Islet precursor cell (in vitro differentiated cells): ENCODE measurements around the gene COL25A1.
"Not testable (repeated sequence)": the region's sequence is repeated elsewhere in the genome, so short reads cannot be mapped to it uniquely, and the experiment has no call there.

Experiments used
- DNase-seq: peaks from one replicate; pipeline ENCODE4 v3.0.0-alpha.2; 2018

Gene COL25A1

DNA sequence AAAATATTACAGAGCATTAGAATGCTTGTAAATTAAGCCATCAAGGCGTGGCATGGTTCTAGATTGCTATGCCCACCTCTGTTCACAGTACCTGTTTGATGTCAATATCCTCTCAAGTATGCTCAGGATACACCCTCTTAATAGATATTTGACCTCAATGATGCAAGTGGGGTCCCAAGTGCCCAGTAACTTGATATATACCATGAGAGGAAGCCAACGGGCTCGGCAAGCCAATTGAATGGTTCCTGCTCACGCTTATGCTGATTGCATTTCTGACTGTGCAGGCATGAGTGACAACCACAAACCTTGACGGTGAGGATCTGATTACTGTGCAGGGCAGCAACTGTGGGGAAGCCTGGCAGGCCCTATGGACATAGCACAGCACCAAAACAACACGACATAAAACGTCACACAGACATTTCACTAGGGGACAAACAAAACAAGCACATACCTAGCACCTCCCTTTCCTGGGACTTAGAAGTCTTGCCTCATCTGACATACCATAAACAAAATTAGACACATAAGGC lies 360.5 kb downstream of the COL25A1 start:
- DNase-seq, result no peak

DNA sequence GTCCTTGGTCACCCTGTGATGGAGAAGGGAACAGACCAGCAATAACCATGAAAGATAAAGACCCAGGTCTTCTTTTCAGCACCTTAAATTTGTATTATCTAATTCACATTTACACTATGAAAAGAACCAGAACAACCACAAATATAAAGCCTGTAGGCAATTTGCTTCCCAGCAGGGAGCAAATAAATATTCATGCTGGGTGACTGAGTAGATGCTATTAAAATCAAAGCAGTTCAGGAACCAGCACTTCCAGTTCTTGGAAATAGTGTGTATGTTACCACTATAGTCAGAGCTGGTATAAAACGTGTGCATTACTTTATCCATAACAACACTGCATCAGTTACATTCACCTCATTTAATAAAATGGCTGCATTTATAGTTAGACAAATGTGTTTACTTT lies 361.8 kb downstream of the COL25A1 start:
- no peak for DNase-seq

GRCh38 chr4:108940149-108940548 lies 362.3 kb downstream of the COL25A1 start:
- DNase-seq, result peak; percentile 77

DNA sequence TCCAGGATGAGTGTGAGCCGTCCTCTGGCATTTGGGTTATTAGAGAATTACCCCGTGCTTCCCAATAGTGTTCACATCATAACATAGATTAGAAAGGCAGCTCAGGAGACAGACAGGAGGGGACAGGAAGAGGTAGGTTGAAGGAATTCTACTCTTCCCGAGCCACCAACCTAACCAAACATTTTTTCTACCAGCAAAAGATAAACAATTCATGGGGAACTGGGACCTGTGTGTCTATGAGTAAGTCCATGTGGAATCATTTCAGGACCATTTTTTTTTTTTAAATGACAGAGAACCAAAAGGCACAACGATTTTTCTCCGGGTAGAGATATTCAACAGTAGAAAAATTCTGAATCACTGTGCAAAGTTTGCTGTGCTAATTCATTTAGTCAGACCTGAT lies 365.4 kb downstream of the COL25A1 start:
- DNase-seq, result no peak

DNA sequence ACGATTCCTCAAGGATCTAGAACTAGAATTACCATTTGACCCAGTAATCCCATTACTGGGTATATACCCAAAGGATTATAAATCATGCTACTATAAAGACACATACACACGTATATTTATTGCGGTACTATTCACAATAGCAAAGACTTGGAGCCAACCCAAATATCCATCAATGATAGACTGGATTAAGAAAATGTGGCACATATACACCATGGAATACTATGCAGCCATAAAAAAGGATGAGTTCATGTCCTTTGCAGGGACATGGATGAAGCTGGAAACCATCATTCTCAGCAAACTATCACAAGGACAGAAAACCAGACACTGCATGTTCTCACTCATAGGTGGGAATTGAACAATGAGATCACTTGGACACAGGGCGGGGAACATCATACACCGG lies 368.5 kb downstream of the COL25A1 start:
- DNase-seq, result not testable (repeated sequence)

- DNase-seq, result no peak
Observed at GRCh38 chr4:108933046-108933445, 369.4 kb downstream of the COL25A1 start.

DNA sequence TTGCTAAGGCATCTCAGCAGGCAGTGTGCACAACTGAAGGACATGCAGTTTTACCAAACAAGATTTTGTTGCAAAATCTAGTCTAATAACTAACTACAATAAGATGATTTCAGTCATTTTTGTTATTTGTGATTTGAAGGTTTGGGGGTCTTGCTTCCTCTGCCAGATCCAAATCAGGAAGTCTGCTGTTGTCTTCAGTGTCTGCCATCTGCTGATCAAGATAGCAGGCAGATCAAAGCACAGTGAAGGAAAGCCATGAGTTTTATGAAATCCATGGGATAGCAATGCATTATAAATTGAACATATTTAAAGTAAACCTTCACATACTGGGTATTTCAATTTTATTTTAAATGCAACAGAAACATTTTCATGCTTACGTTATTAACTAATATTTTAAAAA lies 370.5 kb downstream of the COL25A1 start:
- no peak for DNase-seq

DNA sequence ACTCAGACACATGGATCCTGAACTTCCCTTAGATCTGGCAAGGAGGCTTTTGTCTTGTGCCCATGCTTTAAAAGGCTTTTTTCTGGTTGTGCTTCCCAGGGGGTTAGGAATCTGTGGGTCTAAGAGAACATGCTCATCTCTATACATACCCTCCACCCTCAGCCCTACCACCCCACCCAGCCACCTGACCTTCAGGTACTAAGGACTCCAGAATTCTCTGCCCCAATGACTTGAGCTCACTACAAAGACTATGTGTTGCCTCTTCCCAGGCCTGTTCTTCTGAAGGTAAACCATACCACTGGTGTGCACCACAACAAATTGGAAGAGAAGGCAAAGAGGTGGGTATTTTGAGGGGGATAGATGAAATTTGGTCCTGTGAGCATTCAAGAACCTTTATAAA lies 372.3 kb downstream of the COL25A1 start:
- no peak for DNase-seq

DNA sequence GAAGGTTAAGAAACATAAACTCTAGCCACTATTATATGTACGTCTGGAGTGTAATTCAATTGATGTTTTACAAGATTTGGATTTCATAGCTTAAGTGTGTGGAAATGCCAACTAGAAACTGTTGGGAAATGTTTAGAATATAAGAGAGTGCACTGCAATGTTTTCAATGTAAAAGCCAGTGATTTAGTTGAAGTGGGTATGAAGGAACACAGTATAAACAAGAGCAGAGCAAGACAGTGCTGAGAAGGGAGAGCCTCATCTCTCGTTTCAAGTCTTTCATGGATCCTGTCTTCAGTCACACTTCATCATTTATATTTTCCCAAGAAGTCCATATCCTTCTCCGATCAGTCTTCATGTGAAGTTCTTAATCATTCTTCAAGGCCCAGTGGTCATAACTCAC lies 375.7 kb downstream of the COL25A1 start:
- no peak for DNase-seq

DNA sequence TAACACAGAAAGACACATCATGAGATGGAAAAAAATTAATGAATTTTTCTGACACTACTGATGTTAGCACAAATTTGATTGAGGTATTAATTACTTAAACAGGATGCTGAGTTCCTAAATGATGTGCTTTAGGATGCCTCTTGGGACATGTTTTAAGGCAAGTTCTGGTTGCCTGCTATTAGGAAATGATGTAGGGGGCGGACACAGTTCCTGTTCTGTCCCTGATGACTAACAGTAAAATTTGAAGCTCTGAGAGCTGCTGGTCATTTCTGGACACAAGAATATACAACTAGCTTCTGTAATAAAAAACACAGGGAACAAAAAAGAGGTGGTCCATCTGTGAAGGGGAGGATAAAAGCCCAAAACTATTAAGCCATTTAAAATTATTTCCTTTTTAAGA lies 376.4 kb downstream of the COL25A1 start:
- no peak for DNase-seq

DNA sequence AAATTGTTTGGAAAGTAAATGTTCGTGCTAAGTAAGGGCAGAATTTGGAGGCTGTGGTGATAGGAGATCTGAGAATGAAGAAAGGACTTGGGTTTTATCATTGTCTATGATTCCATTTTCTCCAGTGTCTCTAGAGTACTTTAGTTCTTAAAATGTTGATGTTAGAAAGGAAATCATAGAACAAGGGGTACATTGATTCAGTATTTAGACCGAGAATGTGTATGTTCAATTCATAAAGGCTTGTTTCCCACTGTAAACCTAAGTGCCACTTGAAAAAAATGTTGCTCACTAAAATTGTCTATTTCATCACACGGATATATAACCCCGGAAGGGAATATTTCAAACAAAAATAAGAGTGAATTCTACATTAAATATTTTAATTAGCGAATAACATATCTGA lies 380.3 kb downstream of the COL25A1 start:
- no peak for DNase-seq

DNA sequence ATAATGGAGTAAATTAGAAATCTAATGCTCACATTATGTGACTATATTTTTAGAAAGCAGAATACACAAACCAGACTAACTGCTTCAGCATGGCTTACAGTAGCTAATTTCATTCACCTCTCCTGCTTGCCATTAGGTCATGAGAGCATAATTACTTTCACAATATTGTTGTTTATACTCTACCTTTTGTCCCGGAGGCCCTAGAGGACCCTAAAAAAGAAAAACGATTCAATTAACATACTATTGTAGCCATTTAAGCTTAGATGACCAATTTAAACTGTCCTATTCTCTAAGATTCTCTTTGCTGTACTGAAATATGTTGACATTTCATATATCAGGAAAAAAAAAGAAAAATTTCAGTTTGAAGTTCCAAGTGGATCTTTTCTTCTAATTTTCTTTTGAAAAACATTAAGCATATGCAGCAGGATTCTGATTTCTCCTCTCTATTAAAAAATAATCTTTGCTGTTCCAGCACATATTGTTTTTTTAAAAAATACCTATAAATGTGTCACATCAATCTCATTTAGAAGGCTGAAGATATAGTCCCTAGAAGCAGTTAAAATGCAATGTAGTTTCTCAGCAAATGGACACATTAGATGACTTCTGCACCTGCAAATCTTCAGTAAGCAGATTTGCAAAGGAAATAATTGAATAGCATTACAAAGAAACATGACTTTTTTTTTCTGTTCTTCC lies 381.9 kb downstream of the COL25A1 start:
- DNase-seq, result no peak

GRCh38 chr4:108919226-108919893 lies 383.1 kb downstream of the COL25A1 start:
- DNase-seq, result no peak

DNA sequence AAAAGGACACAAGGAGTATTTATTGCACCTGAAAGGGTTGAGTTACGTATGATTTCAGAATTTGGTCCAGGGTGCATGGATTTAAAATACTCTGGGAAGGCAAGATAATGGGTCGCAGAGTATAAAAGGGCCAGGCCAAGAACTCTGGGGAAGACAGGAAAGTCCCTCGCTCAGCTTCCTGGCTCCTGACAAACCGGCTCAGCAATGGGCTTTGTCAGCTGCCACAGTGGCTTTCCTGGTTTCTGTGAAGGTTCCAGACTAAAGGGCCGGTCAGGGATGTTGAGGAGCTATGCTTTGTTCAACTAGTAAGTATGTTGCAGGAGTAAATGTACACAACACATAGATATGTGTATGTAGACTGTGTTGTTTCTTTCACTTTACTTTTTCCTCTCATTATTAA lies 385.2 kb downstream of the COL25A1 start:
- peak; percentile 68 for DNase-seq

GRCh38 chr4:108916638-108917037 lies 385.8 kb downstream of the COL25A1 start:
- no peak for DNase-seq

DNA sequence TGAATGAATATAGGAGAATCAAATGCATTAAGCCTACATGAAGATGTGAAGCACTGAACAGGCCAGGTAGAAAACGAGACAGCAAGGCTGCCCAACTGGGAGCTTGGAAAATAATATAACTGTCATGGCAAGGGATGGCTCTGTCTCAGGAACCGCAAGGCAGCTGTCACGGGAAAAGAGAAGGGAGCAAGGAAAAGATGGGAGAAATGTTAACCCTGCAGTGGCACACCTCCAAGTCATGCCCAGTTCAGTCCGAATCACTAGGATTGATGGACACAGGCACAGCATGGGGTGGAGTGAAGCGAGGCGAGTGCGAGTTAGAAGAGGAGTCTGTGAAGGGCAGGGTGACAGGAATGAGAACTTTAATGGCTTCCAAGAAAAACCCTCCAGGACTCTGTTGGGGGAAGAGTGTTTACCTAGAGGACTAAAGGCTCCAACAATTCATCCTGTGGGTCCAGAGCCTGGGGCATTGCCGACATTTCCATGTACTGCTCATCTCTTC lies 395.5 kb downstream of the COL25A1 start:
- no peak for DNase-seq

GRCh38 chr4:108906006-108906405 lies 396.5 kb downstream of the COL25A1 start:
- no peak for DNase-seq

- no peak for DNase-seq
Observed at GRCh38 chr4:108903464-108904221, 398.8 kb downstream of the COL25A1 start.

DNA sequence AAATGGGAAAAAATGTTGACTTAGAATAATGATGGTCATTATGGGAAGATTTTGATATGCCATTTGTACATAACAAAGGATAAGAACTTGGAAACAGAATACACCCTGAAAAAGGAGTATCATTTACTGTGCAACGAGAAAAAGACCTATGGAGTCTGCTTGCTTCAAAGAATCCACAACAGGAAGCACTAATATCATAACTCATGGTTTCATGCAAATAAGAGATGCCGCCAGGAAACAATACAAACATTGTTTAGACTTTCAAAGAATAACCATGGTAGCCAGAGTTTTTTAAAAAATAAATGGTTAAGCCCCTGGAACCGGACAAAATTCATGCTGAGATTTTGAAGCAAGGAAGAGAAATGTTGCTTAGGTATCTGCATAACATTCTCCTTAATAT lies 399.7 kb downstream of the COL25A1 start:
- DNase-seq, result no peak

DNA sequence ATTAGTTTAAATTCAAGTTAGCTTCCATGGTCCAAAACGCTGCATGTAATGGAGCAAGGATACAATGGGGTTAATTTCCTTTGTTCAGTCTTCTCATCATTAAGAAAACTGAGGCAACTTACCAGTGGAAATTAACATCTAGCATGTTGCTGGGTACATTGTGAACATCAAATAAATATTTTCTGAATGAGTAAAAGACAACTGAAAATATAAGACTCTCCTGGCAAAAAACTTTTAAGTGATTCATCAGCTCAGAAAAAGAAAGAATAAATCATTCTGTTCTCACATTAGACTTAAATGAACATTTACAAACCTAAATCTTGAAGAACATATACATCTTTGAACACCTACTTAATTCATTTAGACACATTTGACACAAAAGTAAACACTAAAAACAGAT lies 401.2 kb downstream of the COL25A1 start:
- DNase-seq, result no peak

- DNase-seq, result no peak
Observed at GRCh38 chr4:108900018-108900580, 402.4 kb downstream of the COL25A1 start.

DNA sequence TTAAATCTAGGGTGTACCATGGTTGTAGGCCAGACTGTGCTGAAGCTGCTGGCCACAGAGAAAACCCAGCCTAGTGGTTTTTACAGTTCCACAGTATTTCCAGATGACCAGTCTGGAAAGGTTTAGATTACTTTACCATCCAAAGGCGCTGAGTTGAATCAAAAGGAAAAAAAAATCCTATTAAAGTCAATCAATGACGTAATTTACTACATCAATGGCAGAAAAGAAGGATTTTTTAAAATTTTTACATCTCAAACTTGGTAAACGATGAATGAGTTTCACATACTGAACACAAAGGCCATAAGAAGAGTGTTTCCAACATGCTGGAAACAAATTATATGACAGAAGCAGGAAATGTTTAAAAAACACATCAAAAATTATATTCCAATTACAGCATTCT lies 409.0 kb downstream of the COL25A1 start:
- DNase-seq, result no peak

DNA sequence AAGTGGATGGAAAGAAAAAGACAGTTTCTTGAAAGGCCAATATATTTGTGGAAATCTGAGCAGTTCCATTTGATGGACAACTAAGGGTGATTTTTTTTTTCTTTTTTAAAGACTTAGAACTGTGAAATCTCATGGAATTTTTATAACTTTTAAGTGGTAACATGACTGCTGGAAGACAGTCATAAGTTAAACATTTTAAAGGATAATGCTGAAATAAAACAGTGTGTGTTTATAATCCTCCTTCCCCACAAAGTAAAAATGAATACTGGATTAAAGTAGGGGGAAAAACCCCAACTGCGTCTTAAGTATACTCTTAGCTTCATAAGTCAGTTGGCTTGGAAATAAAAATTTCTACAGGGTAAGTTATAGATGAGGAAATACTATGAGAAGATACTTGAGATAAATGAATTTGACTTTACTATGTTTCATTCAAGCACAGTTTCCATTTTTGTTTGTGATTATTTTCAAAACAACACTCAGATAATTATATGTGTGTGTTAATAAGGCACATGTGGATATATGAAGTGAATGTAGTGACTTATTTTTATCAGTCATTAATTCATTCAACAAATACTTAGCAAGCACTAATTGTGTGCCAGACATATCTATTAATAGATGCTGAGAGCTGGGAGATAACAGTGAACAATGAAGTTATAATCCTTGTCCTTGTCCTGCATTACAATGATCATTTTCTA lies 410.4 kb downstream of the COL25A1 start:
- no peak for DNase-seq
